SK-N-SH (cell line): ENCODE data around the gene SEC31B.

Experiments
- CHD2 ChIP-seq: fragments of 150-350 bp; IDR thresholded peaks from 2 replicates; pipeline ENCODE4 v1.6.1; 2018; ENCODE audit warnings: low read length; ENCODE audit not compliant: partially characterized antibody
- EP300 ChIP-seq, 2 experiments: IDR thresholded peaks; 2 replicates each; pipeline versions ENCODE4 v1.4.0 to v1.6.1; 2012; ENCODE audit warnings: borderline replicate concordance in 1 of 2, low read depth in 1 of 2, low read length in 1 of 2
- FOSL2 ChIP-seq: IDR thresholded peaks from 2 replicates; pipeline ENCODE4 v1.4.0; 2012; ENCODE audit warnings: low read depth, mild to moderate bottlenecking, moderate library complexity, borderline replicate concordance
- GATA2 ChIP-seq: sonication (generic); formaldehyde crosslinking; IDR thresholded peaks from 2 replicates; pipeline ENCODE4 v1.5.0; 2020; ENCODE audit warnings: mild to moderate bottlenecking, missing genetic modification reagents
- NFIC ChIP-seq: IDR thresholded peaks from 2 replicates; pipeline ENCODE4 v1.4.0; 2012; ENCODE audit warnings: borderline replicate concordance
- POLR2AphosphoS5 ChIP-seq: IDR thresholded peaks from 2 replicates; pipeline ENCODE4 v1.6.1; 2012; ENCODE audit warnings: low read depth, low read length
- SMC3 ChIP-seq: IDR thresholded peaks from 2 replicates; pipeline ENCODE4 v1.6.1; 2012; ENCODE audit warnings: low read depth, low read length, improper control_type of control experiment
- TF ChIP-seq, protein P1 (sequence below): fragments of 200-600 bp; sonication (generic); IDR thresholded peaks from 2 replicates; pipeline ENCODE4 v1.6.1; 2017; ENCODE audit warnings: antibody characterized with exemption, mild to moderate bottlenecking, moderate library complexity
- TF ChIP-seq, protein P2 (sequence below): IDR thresholded peaks from 2 replicates; pipeline ENCODE4 v1.6.1; 2012; ENCODE audit warnings: mild to moderate bottlenecking, low read depth, low read length, moderate library complexity
- TF ChIP-seq, protein P3 (sequence below): fragments of 150-350 bp; IDR thresholded peaks from 2 replicates; pipeline ENCODE4 v1.6.1; 2017; ENCODE audit warnings: antibody characterized with exemption, low read length, low read depth, borderline replicate concordance

DNA sequence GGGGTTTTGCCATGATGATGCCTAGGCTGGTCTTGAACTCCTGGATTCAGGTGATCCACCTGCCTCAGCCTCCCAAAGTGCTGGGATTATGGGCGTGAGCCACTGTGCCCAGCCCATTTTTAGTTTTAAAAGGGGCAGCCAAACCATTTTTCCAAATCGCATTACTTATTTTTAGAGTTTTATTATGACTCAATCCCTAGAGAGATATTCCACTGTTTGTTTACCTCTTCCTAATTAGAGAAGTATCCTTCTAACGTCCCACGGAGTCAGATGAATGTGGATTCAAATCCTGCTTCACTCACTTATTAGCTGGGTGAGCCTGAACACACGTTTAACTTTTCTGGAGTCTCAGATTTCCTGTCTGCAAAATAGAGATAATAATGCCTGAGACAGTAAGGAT, 41.7 kb downstream of the SEC31B start:
- TF ChIP-seq, protein P1, sequence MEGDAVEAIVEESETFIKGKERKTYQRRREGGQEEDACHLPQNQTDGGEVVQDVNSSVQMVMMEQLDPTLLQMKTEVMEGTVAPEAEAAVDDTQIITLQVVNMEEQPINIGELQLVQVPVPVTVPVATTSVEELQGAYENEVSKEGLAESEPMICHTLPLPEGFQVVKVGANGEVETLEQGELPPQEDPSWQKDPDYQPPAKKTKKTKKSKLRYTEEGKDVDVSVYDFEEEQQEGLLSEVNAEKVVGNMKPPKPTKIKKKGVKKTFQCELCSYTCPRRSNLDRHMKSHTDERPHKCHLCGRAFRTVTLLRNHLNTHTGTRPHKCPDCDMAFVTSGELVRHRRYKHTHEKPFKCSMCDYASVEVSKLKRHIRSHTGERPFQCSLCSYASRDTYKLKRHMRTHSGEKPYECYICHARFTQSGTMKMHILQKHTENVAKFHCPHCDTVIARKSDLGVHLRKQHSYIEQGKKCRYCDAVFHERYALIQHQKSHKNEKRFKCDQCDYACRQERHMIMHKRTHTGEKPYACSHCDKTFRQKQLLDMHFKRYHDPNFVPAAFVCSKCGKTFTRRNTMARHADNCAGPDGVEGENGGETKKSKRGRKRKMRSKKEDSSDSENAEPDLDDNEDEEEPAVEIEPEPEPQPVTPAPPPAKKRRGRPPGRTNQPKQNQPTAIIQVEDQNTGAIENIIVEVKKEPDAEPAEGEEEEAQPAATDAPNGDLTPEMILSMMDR = no peak
- no peak for TF ChIP-seq FOSL2
- no peak for TF ChIP-seq POLR2AphosphoS5
- no peak for TF ChIP-seq SMC3
- TF ChIP-seq, protein P2, sequence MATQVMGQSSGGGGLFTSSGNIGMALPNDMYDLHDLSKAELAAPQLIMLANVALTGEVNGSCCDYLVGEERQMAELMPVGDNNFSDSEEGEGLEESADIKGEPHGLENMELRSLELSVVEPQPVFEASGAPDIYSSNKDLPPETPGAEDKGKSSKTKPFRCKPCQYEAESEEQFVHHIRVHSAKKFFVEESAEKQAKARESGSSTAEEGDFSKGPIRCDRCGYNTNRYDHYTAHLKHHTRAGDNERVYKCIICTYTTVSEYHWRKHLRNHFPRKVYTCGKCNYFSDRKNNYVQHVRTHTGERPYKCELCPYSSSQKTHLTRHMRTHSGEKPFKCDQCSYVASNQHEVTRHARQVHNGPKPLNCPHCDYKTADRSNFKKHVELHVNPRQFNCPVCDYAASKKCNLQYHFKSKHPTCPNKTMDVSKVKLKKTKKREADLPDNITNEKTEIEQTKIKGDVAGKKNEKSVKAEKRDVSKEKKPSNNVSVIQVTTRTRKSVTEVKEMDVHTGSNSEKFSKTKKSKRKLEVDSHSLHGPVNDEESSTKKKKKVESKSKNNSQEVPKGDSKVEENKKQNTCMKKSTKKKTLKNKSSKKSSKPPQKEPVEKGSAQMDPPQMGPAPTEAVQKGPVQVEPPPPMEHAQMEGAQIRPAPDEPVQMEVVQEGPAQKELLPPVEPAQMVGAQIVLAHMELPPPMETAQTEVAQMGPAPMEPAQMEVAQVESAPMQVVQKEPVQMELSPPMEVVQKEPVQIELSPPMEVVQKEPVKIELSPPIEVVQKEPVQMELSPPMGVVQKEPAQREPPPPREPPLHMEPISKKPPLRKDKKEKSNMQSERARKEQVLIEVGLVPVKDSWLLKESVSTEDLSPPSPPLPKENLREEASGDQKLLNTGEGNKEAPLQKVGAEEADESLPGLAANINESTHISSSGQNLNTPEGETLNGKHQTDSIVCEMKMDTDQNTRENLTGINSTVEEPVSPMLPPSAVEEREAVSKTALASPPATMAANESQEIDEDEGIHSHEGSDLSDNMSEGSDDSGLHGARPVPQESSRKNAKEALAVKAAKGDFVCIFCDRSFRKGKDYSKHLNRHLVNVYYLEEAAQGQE = no peak
- no peak for TF ChIP-seq NFIC
- no peak for TF ChIP-seq GATA2 (CRISPR knock-in tag)
- TF ChIP-seq EP300 (IDR thresholded peaks at IDR 0.05; ENCODE audit: borderline replicate concordance in 1 of 2, low read depth in 1 of 2, low read length in 1 of 2) = no peak
- TF ChIP-seq CHD2 = no peak
- TF ChIP-seq, protein P3, sequence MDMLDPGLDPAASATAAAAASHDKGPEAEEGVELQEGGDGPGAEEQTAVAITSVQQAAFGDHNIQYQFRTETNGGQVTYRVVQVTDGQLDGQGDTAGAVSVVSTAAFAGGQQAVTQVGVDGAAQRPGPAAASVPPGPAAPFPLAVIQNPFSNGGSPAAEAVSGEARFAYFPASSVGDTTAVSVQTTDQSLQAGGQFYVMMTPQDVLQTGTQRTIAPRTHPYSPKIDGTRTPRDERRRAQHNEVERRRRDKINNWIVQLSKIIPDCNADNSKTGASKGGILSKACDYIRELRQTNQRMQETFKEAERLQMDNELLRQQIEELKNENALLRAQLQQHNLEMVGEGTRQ = no peak
